ENCODE measurements around the gene SHC3.
A peak's percentile ranks its signal among the peaks of the same experiment; 100 is the strongest.

SHC3 gene

DNA sequence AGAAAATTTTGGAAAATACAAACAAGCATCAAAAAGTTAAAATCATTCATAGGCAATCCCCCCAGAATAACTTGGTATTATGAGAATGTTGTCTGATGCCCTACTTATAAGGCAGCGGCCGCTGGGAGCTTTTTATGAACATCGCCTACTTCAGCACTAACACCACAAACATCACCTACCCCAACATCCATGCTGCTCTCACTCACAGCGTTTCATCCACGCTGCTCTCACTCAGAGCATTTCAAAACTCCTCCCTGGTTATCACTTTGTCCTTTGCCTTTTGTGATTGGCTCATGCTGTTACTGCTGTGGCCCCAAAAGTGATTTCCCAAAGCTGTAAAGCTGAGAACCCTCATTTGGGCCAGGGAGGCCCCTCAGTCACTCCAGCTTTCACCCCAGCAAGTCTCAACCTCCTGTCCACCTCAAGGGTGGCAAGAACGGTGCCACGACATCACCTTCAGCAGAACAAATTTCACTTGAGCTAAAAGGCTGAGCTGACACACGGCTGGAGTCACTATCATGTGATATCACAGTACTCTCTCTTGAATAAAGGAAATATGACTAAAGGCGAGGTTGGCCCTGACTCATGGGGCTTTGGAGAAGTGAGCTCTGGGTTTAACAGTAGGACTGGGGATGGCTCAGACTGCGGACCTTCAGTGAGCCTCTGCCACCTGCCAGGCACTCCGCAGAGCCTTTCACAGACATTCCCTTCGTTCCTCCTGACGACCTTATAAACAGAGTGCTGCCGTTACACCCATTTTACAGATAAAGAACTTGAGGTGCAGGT is 25.2 kb downstream of the SHC3 start:
- no peak for FAIRE-seq

DNA sequence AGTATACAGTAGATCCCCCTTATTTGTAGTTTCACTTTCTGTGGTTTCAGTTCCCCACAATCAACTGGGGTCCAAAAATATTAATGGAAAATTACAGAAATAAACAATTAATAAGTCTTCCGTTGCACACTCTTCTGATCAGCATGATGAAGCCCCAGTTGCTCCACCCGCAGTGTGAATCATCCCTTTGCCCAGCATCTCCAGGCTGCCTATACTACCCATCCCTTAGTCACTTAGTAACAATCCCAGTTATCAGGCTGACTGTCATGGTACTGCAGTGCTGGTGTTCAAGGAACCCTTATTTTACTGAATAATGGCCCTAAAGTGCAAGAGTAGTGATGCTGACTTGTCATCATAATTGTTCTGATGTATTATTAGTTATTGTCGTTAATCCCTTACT is 28.9 kb downstream of the SHC3 start:
- no peak for FAIRE-seq

DNA sequence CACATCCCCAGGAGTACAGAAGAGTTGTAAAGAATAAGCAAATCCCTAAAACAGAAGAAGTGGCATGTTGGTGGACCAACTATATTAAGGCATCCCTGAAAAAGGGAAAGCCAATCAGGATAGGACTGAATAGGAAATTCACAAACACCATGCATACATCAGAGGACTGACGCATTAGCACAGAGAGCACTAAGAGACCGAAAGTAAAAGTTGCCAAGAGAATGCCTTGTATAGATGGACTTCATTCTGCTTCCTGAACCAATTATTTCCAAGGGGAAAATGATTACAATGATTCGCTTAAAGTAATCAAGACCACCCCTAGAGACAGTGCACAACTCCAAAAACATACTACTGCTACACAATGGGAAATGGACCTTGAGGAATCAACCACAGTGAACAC is 33.5 kb downstream of the SHC3 start:
- FAIRE-seq = no peak

DNA sequence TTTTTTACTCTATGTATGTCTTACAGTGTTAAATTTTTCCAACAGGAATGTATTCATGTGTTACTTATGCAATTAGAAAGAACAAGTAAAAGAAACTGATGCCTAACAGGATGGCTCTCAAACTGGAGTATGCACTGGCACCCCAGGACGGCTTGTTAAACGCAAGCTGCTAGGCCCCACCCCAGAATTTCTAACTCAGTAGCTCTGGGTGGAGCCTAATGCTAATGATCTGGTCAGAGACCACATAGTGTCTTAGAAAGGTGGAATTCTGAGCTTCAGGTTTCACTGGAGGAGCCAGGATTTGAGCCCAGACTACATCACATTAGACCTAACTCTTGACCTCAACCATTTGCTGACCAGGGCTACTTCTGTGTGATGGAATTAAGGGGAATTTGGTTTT is 34.4 kb downstream of the SHC3 start:
- no peak for FAIRE-seq

DNA sequence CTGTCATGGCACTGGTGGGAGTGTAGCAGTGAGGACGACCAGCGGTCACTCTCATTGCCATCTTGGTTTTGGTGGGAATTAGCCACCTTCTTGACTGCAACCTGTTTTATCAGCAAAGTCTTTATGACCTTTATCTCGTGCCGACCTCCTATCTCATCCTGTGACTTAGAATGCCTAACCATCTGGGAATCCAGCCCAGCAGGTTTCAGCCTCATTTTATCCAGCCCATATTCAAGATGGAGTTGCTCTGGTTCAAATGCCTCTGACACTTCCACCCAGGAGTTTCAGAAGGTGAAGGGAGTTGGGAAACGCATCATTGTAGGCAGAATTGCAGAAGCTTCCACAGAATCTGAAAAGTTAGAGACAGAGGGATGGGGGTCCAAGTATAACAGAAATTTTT is 35.4 kb downstream of the SHC3 start:
- FAIRE-seq = no peak

DNA sequence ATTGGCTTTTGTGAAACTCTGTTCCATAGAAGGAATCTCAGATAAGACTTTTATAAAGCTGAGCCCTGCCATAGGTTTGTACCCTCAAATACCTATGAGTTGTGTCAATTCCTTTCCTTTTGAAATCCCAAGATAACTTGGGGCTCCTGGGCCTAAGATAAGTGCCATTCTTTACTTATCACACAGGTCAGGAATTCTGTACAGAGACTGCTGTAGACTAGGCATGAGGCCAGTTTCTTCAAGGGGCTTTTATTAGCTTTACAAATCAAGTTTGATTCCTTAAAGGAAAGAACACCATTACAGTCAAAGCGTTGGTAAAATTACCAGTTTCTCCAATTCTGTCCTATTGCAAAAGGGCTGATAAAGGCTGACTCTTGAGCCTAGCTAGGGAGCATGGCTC is 39.2 kb downstream of the SHC3 start:
- no peak for FAIRE-seq

DNA sequence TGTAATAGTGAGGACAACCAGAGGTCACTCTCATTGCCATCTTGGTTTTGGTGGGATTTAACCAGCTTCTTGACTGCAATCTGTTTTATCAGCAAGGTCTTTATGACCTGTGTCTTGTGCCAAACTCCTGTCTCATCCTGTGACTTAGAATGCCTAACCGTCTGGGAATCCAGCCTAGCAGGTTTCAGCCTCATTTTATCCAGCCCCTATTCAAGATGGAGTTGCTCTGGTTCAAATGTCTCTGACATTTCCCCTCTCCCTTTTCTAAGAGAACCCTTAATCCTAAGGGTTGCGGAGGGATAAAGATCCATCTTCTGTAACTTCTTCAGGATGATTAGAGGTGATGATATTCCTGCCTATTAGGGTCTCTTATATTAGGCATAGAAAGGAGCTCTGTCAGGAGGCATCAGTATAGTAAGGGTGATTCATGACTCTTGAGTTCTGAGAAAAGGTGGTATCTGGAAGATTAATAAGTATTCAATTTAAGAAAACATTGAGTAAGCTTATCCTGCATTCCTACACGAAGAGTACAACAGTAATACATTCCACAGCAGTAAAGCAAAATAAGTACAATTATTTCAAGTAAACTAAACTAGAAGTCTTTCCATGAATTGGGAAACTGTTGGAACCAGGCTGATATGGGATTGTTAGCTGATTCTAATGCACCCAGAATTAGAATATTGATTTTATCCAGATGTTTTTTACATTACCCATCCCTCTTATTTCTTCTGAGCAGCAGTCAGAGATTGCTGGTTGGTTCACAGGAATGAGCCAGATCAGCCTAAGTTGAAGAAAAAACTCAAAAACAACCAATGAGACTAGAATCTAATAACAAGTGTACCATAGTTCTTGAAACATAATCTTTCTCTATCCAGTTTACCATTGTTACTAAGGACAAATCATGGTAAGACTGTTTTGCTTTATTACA is 39.9 kb downstream of the SHC3 start:
- FAIRE-seq = no peak

DNA sequence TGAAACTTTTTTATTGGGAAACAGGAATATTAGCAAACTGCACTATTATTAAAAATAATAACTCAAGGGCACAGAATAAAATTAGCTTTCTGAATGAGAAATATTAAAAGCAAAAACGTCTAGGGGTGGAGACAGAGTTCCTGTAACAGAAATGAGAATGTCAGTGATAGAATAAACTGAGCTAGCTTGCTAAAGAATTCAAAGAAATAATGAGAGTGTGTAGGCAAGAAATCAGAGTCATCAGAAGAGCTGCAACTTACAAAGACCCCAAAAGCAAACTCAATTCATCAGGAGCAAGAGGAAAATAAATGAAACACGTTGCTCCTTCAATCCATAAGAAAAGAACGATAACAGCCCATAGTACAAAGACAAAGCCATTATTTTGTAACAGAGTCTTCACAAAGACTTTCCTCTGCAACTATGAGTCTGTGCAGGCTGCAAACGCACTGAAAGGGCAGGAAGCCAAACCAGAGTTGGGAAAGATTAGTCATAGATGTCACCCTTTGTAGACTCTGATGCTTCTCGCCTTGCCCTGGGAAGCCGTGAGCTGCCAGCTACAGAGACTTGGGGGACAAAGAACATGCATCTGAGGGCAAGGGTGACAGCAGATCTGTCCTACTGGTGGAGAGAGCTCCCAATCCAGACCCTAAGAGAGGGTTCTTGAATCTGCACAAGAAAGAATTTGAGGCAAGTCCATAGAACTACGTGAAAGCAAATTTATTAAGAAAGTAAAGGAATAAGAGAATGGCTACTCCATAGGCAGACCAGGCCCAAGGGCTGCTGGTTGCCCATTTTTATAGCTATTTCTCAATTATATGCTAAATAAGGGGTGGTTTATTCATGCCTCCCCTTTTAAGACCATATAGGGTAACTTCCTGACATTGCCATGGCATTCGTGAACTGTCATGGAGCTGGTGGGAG is 40.8 kb downstream of the SHC3 start:
- no peak for FAIRE-seq

DNA sequence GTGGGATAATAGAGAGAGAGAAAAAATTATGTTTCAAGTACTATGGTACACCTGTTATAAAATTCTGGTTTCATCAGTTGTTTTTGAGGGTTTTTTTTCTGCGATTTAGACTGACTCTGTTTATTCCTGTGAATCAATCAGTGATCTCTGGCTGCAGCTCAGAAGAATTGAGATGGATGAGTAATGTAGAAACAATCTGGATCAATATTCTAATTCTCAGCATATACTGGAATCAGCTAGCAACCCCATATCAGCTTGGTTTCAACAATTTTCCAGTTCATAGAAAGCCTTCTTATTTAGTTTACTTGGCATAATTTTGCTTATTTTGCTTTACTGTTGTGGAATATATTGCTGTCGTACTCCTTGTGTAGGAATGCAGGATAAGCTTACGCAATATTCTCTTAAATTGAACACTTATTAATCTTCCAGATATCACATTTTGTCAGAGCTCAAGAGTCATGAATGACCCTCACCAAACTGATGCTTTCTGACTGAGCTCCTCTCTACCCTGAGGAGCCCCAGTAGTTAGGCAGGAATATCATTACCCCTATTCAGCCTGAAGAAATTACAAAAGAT is 42.9 kb downstream of the SHC3 start:
- FAIRE-seq = no peak

DNA sequence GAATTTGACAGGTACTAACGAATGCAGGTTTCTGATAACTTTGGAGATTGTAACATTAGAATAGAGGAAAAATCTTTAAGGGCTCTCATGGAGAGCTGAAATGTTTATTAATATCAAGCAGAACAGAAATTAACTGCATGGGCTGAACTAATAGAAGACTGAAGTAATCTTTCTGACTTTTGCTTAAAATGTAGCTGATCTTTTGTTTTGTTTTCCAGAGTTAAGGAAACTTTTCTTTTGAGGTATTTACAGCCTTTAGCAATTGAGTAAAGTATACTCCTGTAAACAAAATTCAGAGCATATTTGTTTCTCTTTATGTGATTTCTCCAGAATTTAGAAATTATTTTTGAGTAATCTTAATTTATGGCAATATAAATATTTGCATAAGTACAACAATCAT is 43.9 kb downstream of the SHC3 start:
- FAIRE-seq = peak; percentile 14

DNA sequence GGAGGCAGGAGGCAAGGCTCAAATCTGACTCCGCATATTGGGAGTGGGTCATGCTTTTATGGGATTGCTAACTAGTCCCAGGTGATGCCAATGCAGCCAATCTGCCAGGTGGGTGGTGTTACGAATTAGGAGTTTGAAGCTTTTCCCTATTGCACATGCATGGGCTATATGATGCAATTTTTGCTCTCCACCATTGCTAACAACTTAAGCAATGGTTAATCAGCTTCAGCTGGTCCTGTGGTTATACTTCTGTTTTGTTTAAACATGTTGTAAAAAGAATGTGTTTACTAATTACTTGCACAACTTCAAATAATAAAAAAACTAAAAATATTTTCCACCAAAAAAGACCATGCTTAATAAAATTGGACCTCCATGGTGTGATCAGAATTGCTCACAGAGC is 55.7 kb downstream of the SHC3 start:
- no peak for FAIRE-seq

DNA sequence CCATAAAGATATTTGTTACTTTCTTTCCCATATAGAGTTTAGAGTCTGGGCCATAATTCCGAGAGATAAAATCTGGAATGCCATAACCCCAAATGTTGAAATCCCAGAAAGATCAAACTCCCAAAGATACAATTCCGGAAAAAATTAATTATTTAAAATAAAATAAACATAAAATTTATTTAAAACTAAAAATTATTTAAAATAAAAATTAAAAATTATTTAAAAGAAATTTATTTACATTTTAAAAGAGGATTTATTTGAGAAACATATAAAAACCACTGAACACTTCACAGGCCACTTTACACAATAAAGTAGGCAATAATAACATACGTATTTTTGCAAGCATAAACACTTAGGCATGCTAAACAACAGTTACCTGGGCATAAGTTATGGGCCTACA is 57.9 kb downstream of the SHC3 start:
- FAIRE-seq = peak; percentile 43

DNA sequence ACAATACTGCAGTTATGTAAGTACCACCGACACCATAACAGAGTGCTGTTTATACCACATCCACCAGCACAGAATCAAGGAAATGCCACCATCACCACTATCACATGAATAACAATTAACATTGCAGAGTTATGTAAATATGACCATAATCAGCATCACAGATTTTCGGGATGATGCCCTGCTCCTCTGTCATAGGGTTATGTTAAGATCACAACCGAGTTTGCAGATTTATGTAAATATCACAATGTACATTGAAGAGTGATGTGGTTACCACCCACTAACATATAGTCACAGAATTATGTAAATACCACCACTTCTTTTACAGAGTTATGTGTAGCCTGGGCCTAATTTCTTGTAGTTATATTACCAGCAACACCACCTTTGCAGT is 61.8 kb downstream of the SHC3 start:
- FAIRE-seq = no peak

DNA sequence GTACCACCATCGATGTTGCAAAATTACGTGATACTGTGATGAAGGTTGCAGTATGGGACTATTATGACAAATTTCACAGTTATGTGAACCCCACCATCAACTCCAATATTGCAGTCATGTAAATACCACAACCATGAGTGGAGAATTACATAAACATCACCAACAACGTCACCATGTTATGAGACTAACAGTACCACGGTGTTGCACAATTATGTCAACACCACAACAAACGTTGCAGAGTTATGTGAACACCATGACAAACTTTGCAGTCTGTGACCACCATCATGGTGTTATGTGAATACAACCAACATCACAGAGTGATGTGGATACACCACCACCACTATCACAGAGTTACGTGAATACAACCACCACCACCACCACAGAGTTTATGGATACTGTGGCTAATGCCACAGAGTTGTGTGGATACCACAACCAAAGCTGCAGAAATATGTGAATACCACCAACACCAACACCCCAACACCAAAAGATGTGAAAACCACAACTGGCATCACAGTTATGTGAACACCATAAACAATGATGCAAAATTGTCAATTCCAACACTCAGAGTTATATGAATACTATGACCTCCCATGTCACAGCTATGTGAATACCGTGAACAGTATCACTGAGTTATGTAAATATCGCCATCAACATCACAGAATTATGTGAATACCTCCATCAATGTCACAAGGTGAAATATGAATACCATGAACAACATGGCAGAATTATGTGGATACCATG is 62.4 kb downstream of the SHC3 start:
- no peak for FAIRE-seq

DNA sequence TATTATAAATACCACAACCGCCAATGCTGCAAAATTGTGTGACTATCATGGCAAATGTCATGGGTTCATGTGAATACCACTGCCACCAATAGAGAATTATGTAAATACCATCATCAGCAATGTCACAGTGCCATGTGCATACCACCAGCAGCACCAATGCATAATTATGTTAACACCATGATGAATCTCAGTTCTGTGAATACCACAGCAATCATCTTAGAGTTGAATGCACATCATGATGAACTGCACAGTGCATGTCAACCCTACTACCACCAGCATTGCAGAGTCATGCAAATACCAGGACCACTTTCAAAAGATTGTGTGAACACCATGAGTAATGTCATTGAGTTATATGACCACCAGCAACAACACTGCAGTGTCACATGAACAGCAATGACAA is 63.2 kb downstream of the SHC3 start:
- no peak for FAIRE-seq

DNA sequence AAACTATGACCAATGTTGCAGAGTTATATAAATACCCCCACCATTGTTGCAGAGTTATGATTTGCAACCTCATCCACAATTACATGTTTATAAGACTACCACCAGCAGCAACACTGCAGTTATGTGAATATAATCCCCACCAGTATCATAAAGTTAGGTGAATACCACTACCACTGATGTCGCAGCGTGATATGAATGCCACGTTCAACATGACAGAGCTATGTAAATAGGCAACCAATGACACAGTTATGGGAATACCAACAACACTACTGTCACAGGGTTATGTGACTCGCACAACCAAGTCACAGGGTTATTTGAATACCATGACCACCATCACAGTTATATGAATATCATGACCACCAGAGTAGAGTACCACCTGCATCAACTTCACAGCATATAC is 63.9 kb downstream of the SHC3 start:
- FAIRE-seq = no peak

DNA sequence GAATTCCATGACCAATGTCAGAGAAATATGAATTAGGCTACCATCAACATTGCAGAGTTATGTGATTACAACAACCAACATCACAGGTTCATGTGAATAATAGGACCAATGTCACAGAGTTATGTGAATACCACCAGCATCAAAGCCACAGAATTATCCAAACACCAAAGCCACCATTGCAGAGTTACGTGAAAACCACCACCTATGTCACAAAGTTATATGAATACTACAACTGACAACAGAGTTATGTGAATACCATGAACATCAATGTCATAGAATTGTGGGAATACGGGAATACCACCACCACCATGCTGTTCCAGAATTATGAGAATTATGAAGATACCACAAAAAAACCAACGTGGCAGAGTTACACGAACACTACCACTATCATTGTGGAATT is 64.8 kb downstream of the SHC3 start:
- no peak for FAIRE-seq

DNA sequence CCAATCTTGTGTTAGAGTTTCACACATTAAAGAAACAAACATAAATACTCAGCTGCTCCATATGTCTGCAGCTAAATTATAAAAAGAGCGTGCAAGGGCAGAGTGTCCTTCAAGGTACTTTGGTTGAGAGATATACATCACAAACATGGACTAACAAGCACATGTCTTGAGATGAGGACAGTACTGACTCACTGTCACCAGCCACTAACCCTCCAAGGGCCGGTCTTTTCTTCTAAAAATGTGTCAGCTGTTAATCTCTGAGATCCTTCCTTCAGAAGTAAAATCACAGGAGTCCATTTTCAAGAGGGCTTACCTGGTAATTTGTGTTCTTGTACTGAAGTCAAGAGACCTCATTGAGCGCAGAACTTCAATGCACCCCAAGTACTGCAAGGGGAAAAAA is 66.4 kb downstream of the SHC3 start:
- no peak for FAIRE-seq

DNA sequence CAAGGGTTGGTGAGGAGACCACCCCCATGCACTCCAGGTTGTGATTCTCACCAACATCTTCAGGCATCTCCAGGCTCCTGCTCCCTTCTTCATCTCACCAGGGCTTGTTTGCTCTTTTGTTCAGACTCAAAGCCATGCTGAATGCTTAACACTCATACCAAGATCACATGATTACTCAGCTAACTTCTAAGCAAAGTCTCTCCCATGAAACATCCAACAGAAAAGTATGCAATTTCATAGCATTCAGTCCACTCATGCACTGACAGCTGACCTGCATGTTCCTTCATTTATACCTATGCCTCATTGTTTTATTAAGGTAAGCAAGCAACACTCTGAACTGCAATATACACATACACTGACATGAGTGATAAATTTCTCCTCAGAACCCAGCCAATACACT is 69.0 kb downstream of the SHC3 start:
- no peak for FAIRE-seq

DNA sequence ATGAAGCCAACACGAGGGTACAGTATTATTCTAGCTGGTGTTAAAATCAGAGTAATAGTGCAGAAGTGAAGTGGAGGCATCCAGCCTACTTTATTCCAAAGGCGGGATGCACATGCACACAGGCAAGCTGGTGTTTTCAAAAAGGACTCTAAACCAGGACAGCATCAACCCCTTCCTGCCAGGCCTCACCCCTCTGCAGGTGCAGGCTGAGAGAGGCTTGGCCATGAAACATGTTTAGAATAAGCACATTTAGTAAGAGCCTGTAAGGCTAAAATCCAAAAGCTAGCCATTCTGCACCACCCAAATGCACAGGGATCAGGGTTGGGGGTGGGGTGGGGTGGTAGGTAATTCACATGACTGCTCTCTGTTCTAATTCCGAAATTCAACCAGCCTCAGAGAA is 71.2 kb downstream of the SHC3 start:
- no peak for FAIRE-seq

DNA sequence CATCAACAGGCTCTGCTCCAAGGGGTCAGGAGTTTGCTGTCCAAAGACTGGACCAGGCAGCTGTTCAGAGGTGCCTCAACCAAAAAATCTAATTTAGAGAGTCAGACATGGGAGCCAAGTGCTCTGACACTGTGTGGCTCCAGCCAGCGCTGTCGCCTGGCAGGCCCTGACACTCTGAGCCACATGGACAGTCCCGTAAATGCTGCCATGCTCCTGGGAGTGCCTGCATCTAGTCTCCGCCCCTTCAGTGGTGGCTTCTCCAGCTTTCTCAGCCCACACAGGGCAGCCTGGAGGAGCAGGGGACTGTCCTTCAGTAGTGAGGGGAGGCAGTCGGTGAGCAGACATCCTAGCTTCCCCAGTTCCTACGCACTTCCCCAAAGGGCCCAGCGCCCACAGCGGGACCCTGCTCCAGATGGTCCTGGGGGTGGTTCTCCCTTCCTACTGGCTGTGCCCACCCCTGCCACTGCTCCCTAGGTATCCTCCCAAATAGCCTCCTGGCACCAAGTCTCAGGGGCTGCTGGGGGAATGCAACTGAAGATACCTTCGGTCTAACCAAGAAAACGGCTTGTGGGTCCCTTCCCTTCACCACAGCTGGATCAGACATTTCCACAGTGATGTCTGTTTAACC is 72.3 kb downstream of the SHC3 start:
- FAIRE-seq = no peak

DNA sequence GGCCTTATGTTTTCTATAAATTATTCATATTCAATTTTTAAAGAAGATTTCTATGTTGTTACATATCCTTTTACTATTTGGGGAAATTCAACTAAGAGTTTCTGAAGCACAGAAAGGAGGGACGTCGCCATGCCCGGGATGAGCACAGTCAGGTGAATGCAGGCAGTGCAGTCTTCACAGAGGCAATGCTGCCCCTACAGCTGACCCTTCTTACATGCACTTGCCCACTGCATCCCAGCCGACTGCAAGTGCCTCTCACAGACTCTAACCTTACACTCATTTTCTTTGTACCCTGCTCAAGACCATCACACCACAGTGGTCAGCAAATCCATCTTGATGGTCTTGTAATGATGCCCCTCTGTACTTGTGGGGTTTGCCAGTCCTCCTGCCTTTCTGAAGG is 73.8 kb downstream of the SHC3 start:
- FAIRE-seq = no peak
